Activated CD8-positive, alpha-beta T cell treated with anti-CD3 and anti-CD28 coated beads for 36 hours (primary cell): Measurements from ENCODE around the gene DLG2. TPM values are rescaled to one million over a fixed set of nuclear protein-coding genes. Genes with fewer than 3 reads are reported as not detected.

ENCODE experiments used
- ATAC-seq: fragments of 200-7000 bp; cut with Tn5 transposase; one replicate; pipeline ENCODE4 v1.10.0; 2021; ENCODE audit warnings: mild to moderate bottlenecking, moderate library complexity
- CTCF ChIA-PET: fragments of 350-600 bp; sonication (Branson Sonifier 250); formaldehyde crosslinking; loops from one replicate; lab custom pipeline; 2021; ENCODE audit warnings: antibody characterized with exemption; lab: Charles Lee
- POLR2A ChIA-PET: fragments of 350-600 bp; sonication (Branson Sonifier 250); formaldehyde crosslinking; loops from one replicate; lab custom pipeline; 2021; ENCODE audit warnings: antibody characterized with exemption; lab: Charles Lee
- DNase-seq: peaks from one replicate; pipeline ENCODE4 v3.0.0-alpha.2; 2020
- H3K27ac Mint-ChIP-seq: one replicate; pipeline ENCODE4 v1.8.0; 2021; ENCODE audit warnings: mild to moderate bottlenecking, mixed read lengths
- H3K27me3 Mint-ChIP-seq: one replicate; pipeline ENCODE4 v1.8.0; 2021; ENCODE audit warnings: mixed read lengths
- H3K36me3 Mint-ChIP-seq: one replicate; pipeline ENCODE4 v1.8.0; 2021; ENCODE audit warnings: low read depth, mixed read lengths
- H3K4me1 Mint-ChIP-seq: one replicate; pipeline ENCODE4 v1.8.0; 2021; ENCODE audit warnings: low read depth, mixed read lengths
- H3K4me3 Mint-ChIP-seq: one replicate; pipeline ENCODE4 v1.8.0; 2021; ENCODE audit warnings: mild to moderate bottlenecking, moderate library complexity, mixed read lengths
- H3K9me3 Mint-ChIP-seq: one replicate; pipeline ENCODE4 v1.8.0; 2021; ENCODE audit warnings: mixed read lengths
- intact Hi-C: fragments of 100-400 bp; cut with micrococcal nuclease; formaldehyde crosslinking; loops from one replicate; pipeline ENCODE4 v1.10.0; 2022
- total RNA-seq, 2 experiments: library from RNA; stranded (reverse); gene quantifications; one replicate each; pipeline ENCODE4 v1.2.3, GENCODE V29; 2021
- TF ChIP-seq, protein P1 (sequence below): fragments of 200-600 bp; IDR thresholded peaks from one replicate; pipeline ENCODE4 v1.8.0; 2022; ENCODE audit warnings: antibody characterized with exemption, mild to moderate bottlenecking

DLG2 gene
- total RNA-seq, 2 experiments from 2014 or later, result 2.2 to 2.6 TPM

DNA sequence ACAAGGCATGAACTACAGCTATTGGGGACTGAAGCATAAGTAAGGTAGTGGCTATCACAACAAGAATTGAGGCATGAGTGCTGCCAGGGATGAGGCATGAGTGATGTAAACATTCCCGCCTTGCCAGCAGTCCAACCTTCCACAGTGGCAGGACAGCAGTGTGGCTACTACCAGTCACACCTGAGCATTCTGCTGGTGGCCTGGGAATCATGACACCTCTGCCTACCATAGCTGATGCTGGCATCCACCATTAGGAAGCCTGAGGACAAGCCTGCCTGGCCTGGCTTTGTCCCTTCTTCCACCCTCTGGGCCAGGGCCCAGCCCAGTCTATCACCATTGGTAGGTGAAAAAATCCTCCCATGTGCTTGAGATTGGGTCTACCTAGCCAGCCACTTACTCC, 1628.2 kb downstream of the DLG2 start:
- Mint-ChIP-seq H3K9me3 (peaks cover 34% of the 10 kb centered on the region), H3K4me1 (no peaks in the 10 kb centered on the region), H3K4me3 (no peak overlapping the region), H3K27me3 (no peaks in the 10 kb centered on the region), H3K36me3 (no peaks in the 10 kb centered on the region), H3K27ac (no peak overlapping the region)
- TF ChIP-seq, protein P1, sequence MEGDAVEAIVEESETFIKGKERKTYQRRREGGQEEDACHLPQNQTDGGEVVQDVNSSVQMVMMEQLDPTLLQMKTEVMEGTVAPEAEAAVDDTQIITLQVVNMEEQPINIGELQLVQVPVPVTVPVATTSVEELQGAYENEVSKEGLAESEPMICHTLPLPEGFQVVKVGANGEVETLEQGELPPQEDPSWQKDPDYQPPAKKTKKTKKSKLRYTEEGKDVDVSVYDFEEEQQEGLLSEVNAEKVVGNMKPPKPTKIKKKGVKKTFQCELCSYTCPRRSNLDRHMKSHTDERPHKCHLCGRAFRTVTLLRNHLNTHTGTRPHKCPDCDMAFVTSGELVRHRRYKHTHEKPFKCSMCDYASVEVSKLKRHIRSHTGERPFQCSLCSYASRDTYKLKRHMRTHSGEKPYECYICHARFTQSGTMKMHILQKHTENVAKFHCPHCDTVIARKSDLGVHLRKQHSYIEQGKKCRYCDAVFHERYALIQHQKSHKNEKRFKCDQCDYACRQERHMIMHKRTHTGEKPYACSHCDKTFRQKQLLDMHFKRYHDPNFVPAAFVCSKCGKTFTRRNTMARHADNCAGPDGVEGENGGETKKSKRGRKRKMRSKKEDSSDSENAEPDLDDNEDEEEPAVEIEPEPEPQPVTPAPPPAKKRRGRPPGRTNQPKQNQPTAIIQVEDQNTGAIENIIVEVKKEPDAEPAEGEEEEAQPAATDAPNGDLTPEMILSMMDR, result no peak
- POLR2A ChIA-PET, result no interaction called here
- DNase-seq, result no peak
- no peak for ATAC-seq
- intact Hi-C loops, result no loop called here
- CTCF ChIA-PET, result no interaction called here

DNA sequence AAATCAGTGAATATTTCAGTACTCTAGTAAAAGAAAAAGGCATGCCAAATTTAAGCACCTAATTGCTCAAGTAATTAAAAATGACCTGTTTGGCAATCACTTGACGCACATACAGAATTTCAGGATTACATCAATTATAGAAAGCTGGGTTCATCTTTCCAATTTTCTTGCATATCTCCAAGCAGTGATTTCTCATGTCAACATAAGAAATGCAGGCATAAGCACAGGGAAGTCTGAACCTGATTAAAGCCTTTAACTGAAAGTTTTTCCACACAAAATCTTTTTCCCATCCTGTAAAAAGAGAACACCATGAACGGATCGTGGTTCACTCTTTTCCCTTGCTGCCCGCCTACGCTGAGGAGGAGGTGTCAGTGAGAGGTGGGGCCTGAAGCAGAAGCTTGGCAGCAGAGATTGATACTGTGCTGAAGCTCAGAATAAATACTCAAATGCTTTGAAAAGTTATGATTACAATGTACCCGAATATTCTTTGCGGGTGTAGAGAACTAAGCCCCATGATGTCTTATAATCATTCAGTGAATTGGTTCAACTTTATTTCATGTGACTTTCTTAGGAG, 1636.9 kb downstream of the DLG2 start:
- Mint-ChIP-seq H3K36me3 (no peaks in the 10 kb centered on the region), H3K4me1 (no peaks in the 10 kb centered on the region), H3K27ac (no peak overlapping the region), H3K4me3 (no peak overlapping the region), H3K27me3 (no peaks in the 10 kb centered on the region), H3K9me3 (peaks cover 8% of the 10 kb centered on the region)
- TF ChIP-seq, protein P1, result no peak
- ATAC-seq (no peak), DNase-seq (no peak)
- intact Hi-C loops, result no loop called here
- POLR2A ChIA-PET, result no interaction called here
- CTCF ChIA-PET, result no interaction called here

DNA sequence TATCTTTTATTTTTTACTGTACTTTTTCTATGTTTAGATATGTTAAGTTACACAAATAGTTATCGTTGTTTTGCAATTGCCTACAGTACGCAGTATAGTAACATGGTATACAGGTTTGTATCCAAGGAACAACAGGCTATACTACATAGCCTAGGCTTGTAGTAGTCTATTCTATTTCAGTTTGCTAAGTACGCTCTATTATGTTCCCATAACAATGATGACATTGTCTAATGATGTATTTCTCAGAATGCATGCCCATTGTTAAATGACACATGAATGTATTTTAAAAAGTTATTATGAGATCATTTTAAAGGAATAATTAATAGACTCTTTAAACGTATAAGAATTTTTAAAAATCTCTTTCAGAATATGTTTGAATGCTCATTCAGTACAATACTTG, 1644.3 kb downstream of the DLG2 start:
- Mint-ChIP-seq H3K27me3 (no peaks in the 10 kb centered on the region), H3K9me3 (peaks cover 4% of the 10 kb centered on the region), H3K4me1 (no peaks in the 10 kb centered on the region), H3K27ac (no peak overlapping the region), H3K36me3 (no peaks in the 10 kb centered on the region), H3K4me3 (no peak overlapping the region)
- DNase-seq (no peak), ATAC-seq (no peak)
- TF ChIP-seq, protein P1, result no peak
- ChIA-PET CTCF (no interaction called here), POLR2A (no interaction called here)
- intact Hi-C loops, result no loop called here

DNA sequence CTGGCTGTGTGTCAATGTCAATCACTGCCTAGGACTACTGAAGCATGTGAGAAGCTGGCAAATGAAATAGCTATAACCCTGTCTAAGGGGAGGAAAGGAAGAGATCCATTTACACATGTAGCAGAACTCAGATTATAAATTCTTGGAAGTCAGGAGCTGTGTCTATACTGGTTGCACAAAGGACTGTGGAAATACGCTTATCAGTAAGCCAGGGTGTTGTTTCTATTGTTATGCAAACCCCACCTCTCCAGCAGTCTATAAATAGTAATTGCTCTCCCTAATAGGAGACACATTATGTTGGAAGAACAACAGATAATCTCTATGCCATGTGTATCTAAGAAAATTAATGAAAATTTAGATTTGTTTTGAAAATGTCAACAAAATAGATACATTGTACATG, 1647.6 kb downstream of the DLG2 start:
- DNase-seq (no peak), ATAC-seq (no peak)
- TF ChIP-seq, protein P1, result no peak
- Mint-ChIP-seq H3K27me3 (no peaks in the 10 kb centered on the region), H3K4me3 (no peak overlapping the region), H3K27ac (no peak overlapping the region), H3K36me3 (no peaks in the 10 kb centered on the region), H3K9me3 (no peaks in the 10 kb centered on the region), H3K4me1 (no peaks in the 10 kb centered on the region)
- intact Hi-C loops, result no loop called here
- POLR2A ChIA-PET, result no interaction called here
- CTCF ChIA-PET, result no interaction called here

DNA sequence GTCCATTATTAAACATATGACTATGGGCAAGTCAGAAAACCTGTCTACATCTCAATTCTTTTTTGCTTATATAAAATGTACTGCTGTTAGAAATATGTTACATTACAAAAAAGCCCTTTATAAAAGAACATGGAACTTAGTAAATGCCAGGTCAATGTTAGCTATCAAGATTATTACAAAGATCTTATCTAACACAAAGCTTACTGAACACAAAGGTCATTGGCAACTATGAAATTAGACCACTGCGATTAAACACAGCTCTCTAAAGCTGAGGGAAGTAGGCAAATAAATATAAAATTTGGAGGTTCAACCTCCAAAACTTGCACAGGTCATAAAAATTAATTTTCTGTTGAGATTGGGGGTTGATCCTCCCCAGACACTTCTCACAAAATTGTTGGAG, 1648.2 kb downstream of the DLG2 start:
- Mint-ChIP-seq H3K27me3 (no peaks in the 10 kb centered on the region), H3K4me1 (no peaks in the 10 kb centered on the region), H3K4me3 (no peak overlapping the region), H3K27ac (no peak overlapping the region), H3K9me3 (no peaks in the 10 kb centered on the region), H3K36me3 (no peaks in the 10 kb centered on the region)
- intact Hi-C loops, result no loop called here
- TF ChIP-seq, protein P1, result no peak
- ATAC-seq, result no peak
- no peak for DNase-seq
- CTCF ChIA-PET, result no interaction called here
- POLR2A ChIA-PET, result no interaction called here
